Loucy (cell line): ENCODE data around the gene PEAR1.

ENCODE experiments used
- EZH2phosphoT487 ChIP-seq: fragments of 200-600 bp; IDR thresholded peaks from 2 replicates; pipeline ENCODE4 v1.6.1; 2018; ENCODE audit warnings: antibody characterized with exemption, mild to moderate bottlenecking, moderate library complexity, borderline replicate concordance
- TF ChIP-seq, protein P1 (sequence below): fragments of 200-600 bp; sonication (generic); conservative IDR thresholded peaks from 2 replicates; pipeline ENCODE4 v1.5.1; 2014; ENCODE audit warnings: mild to moderate bottlenecking, antibody characterized with exemption, low read length

DNA sequence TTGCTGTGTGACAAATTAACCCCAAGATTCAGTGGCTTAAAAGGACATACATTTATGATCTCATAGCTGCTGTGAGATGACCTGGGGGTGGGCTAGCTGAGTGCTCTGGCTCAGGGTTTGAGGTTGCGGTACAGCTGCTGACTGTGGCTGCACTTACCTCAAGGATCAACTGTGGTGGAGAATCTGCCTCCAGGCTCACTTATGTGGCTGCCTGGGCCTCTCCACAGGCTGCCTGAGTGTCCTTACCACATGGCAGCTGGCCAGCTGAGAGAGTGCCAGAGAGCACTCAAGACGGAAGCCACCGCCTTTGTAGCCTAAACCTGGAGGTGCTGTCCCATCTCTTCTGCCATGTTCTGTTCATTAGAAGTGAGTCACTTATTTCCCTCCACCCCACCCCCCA lies 32.7 kb downstream of the PEAR1 start:
- TF ChIP-seq, protein P1, sequence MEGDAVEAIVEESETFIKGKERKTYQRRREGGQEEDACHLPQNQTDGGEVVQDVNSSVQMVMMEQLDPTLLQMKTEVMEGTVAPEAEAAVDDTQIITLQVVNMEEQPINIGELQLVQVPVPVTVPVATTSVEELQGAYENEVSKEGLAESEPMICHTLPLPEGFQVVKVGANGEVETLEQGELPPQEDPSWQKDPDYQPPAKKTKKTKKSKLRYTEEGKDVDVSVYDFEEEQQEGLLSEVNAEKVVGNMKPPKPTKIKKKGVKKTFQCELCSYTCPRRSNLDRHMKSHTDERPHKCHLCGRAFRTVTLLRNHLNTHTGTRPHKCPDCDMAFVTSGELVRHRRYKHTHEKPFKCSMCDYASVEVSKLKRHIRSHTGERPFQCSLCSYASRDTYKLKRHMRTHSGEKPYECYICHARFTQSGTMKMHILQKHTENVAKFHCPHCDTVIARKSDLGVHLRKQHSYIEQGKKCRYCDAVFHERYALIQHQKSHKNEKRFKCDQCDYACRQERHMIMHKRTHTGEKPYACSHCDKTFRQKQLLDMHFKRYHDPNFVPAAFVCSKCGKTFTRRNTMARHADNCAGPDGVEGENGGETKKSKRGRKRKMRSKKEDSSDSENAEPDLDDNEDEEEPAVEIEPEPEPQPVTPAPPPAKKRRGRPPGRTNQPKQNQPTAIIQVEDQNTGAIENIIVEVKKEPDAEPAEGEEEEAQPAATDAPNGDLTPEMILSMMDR = no peak
- TF ChIP-seq EZH2phosphoT487 = no peak
